Glutamatergic neuron (in vitro differentiated cells): Measurements from ENCODE around the gene DNAH14. TPM values are rescaled to one million over a fixed set of nuclear protein-coding genes. Genes with fewer than 3 reads are reported as not detected.

Experiments used
- DNase-seq: peaks from one replicate; pipeline ENCODE4 v3.0.0; 2022
- H3K27ac Mint-ChIP-seq: one replicate; pipeline ENCODE4 v1.8.0; 2020; ENCODE audit warnings: mild to moderate bottlenecking, mixed read lengths, inconsistent platforms; ENCODE audit not compliant: unreplicated experiment
- H3K27me3 Mint-ChIP-seq: one replicate; pipeline ENCODE4 v1.8.0; 2020; ENCODE audit warnings: mild to moderate bottlenecking, moderate library complexity, mixed read lengths, inconsistent platforms; ENCODE audit not compliant: unreplicated experiment
- H3K36me3 Mint-ChIP-seq: one replicate; pipeline ENCODE4 v1.8.0; 2020; ENCODE audit warnings: mild to moderate bottlenecking, mixed read lengths, inconsistent platforms; ENCODE audit not compliant: unreplicated experiment
- H3K4me1 Mint-ChIP-seq: one replicate; pipeline ENCODE4 v1.8.0; 2020; ENCODE audit warnings: mild to moderate bottlenecking, low read depth, mixed read lengths, inconsistent platforms; ENCODE audit not compliant: unreplicated experiment
- H3K4me3 Mint-ChIP-seq: one replicate; pipeline ENCODE4 v1.8.0; 2020; ENCODE audit warnings: mild to moderate bottlenecking, mixed read lengths, inconsistent platforms; ENCODE audit not compliant: unreplicated experiment
- H3K9me3 Mint-ChIP-seq: one replicate; pipeline ENCODE4 v1.8.0; 2020; ENCODE audit warnings: mild to moderate bottlenecking, moderate library complexity, mixed read lengths, inconsistent platforms; ENCODE audit not compliant: unreplicated experiment
- CTCF ChIP-seq: fragments of 200-600 bp; sonication (generic); IDR thresholded peaks from one replicate; pipeline ENCODE4 v1.5.0; 2021; ENCODE audit not compliant: partially characterized antibody, unreplicated experiment
- total RNA-seq: library from RNA; stranded (reverse); fragmentation: NEBNext Ultra II Directional; extraction: Animal tissue kit (Norgen Biotek cat#: 25700); gene quantifications from one replicate; pipeline ENCODE4 v1.2.1, GENCODE V29; 2021; ENCODE audit not compliant: unreplicated experiment

DNAH14 gene
- total RNA-seq, 1 donor from 2014 or later = 36.6 TPM

DNA sequence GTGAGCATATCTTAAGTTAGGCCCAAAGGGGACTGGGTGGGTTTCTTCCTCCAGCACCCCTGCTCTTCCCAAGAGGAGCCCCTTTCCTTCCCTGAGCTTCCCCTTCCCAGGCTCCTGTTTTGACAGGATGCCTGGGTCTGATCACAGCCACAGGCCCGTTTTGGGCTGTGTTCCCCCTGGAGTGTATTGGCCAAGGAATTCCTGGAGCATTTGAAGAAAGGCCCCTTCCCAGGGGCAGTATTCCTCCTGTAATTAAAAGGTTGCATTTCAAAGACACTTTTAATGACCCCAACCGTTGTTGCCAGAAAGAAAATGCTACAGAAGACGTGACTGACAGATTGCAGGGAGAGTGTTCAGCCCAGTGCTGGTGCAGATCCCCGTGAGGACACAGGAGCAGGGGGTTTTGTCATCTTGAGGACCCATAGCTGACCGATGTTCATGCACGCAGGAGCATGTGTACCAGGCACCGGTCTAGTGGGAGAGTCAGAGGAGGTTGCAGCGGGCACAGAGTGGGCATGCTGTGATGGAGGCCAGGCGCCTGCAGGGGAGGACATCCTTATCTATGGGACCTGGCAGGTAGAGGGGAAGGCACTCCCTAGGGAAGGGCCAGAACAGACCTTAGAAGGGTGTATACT, 517.6 kb downstream of the DNAH14 start:
- TF ChIP-seq CTCF = no peak
- Mint-ChIP-seq H3K36me3 (no peaks in the 10 kb centered on the region), H3K27ac (no peak overlapping the region), H3K9me3 (peaks cover 3% of the 10 kb centered on the region), H3K27me3 (peaks cover 6% of the 10 kb centered on the region), H3K4me1 (peaks cover 5% of the 10 kb centered on the region), H3K4me3 (no peak overlapping the region)
- no peak for DNase-seq

DNA sequence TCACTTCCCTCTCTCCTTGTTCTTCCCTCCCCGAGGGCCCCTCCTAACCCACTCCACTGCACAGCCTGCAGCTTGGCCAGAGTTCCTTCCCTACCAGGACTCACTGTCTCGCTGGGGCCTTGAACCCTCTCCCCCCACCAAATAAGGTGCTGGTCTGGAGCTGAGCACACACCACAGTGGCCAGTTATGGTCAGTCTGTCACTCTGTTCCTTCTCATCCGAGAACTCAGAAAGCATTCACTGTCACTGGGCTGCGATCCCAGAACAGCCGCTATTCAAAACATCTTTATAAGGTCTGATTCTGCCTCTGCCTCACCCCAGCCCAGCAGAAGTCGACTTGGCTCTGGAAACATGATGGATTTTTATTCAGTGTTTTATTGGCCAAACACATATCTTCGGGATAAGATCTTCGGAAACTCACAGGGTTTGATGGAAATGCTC, 518.2 kb downstream of the DNAH14 start:
- Mint-ChIP-seq H3K27ac (no peak overlapping the region), H3K27me3 (peaks cover 6% of the 10 kb centered on the region), H3K36me3 (no peaks in the 10 kb centered on the region), H3K4me1 (peaks cover 5% of the 10 kb centered on the region), H3K9me3 (peaks cover 3% of the 10 kb centered on the region), H3K4me3 (no peak overlapping the region)
- DNase-seq = no peak
- no peak for TF ChIP-seq CTCF

DNA sequence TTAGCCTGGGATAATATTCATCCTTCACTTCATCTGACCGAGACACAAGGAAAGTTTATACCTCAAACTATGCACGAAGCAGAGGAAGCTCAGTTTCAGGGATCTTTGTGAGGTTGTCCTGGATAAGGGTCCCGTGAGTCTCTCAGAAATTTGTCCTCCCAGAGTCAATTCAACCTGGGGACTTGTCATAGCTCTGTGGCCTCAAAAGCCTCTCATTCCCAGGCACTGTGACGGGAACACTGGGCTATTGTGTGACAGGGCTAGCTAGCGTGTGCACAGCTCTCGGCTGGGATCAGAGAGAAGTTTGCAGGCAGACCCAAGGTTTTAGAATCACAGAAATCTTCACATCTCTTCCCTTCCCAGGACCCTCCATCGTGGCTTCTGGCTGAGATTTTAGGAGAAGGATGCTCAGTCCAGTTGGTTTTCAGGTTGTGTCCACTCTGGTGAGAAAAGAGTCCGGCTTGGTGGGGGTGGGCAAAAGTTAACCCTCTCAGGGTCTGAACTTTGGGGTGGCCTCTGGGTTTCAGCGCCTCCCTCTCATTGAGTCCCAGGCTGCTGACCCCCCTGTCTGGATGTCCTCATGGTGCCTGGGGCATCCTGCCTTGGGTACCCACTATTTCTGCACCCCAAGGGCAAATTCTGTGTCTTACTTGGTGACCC, 518.8 kb downstream of the DNAH14 start:
- H3K9me3 Mint-ChIP-seq = peaks cover 3% of the 10 kb centered on the region
- no peak for TF ChIP-seq CTCF
- H3K27me3 Mint-ChIP-seq = peaks cover 7% of the 10 kb centered on the region
- H3K4me1 Mint-ChIP-seq = peaks cover 5% of the 10 kb centered on the region
- H3K4me3 Mint-ChIP-seq = no peak overlapping the region
- H3K27ac Mint-ChIP-seq = no peak overlapping the region
- DNase-seq = no peak
- no peaks in the 10 kb centered on the region for H3K36me3 Mint-ChIP-seq
